Endometrial microvascular endothelial cells (primary cell): ENCODE measurements around the gene KLHDC8B. TPM values are rescaled to one million over a fixed set of nuclear protein-coding genes. Genes with fewer than 3 reads are reported as not detected.

Experiments used
- total RNA-seq: library from RNA; depleted of rRNA; stranded (reverse); fragments of >200 nt; gene quantifications from one replicate; pipeline ENCODE4 v1.2.3, GENCODE V29; 2015; ENCODE audit errors: inconsistent ontology term

KLHDC8B gene
- total RNA-seq, 1 donor from 2014 or later = 24.7 TPM

Other genes with a start within 250 kb of the KLHDC8B start
- gene P4HTM, start 181.4 kb upstream of the KLHDC8B start, total RNA-seq = 18.5 TPM
- gene WDR6, start 164.2 kb upstream of the KLHDC8B start, total RNA-seq = 103 TPM
- 48.6 TPM for gene DALRD3, start 153.0 kb upstream of the KLHDC8B start, total RNA-seq
- gene NDUFAF3, start 149.5 kb upstream of the KLHDC8B start, total RNA-seq = 129 TPM
- 327 TPM for gene IMPDH2, start 142.2 kb upstream of the KLHDC8B start, total RNA-seq
- gene QRICH1, start 77.5 kb upstream of the KLHDC8B start, total RNA-seq = 60.3 TPM
- gene QARS1, start 66.8 kb upstream of the KLHDC8B start, total RNA-seq = 280 TPM
- gene USP19, start 50.8 kb upstream of the KLHDC8B start, total RNA-seq = 37.3 TPM
- gene LAMB2, start 38.5 kb upstream of the KLHDC8B start, total RNA-seq = 315 TPM
- 26.7 TPM for gene CCDC71, start 5.3 kb upstream of the KLHDC8B start, total RNA-seq
- gene C3orf62, start 105.6 kb downstream of the KLHDC8B start, total RNA-seq = 0.74 TPM
- gene USP4, start 168.5 kb downstream of the KLHDC8B start, total RNA-seq = 16.7 TPM
- gene GPX1, start 186.8 kb downstream of the KLHDC8B start, total RNA-seq = 644 TPM
- gene RHOA, start 240.4 kb downstream of the KLHDC8B start, total RNA-seq = 730 TPM
- 32.3 TPM for gene TCTA, start 240.8 kb downstream of the KLHDC8B start, total RNA-seq